GM18519 (cell line): Measurements from ENCODE around the gene SYCP3.
"Not testable (repeated sequence)": the region's sequence is repeated elsewhere in the genome, so short reads cannot be mapped to it uniquely, and the experiment has no call there.

Experiments
- ATAC-seq: cut with Tn5 transposase; IDR thresholded peaks from one replicate; pipeline ENCODE4 v1.9.1; 2021; ENCODE audit warnings: mild to moderate bottlenecking, moderate library complexity; ENCODE audit not compliant: unreplicated experiment, low FRiP score

The SYCP3 gene

DNA sequence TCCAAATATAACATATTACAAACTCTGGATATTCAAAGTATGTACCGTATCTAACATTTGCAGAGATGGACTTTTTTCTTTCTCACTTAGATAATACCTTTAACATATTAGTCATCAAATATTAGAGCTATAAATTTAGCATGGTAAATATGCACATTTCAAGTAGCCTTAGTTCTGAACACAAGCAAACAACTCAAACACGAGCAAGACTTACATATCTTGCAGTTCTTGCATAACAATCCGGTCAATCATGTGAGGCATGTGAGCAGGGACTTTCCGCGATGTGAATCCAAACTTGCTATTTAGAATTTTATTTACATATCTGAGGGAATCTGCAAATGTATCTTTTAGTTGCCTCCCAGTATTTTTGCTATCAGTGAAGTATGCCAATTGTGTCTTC is 22.1 kb upstream of the SYCP3 start:
- no peak for ATAC-seq

DNA sequence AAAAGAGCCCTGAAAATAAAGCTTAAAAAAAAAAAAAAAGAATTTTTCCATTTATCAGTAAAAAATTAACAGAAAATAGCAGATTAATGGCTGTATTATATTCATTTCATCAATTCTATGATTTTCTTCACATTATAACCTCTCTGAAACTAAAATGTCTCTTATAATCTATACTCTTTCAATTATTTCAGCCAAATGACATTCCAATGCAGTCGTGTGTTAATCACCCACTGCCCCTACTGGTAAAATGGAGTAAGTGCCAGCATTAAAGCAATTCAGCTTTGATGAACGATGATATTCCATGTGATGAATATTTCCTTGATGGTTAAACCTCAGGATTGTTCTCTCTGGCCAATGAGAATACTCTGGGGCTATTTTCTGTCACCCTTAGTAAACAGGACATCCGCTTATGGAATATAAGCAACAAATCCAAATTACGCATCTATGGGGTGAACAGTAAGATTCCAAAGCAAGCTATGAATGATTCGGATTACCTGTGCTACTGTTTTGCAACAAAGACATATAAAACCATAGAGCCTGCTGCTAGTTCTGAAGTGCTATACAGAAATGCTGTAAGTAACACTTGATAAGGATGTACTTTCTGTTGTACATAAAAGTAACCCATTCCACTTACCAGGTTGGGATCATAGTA is 20.3 kb upstream of the SYCP3 start:
- ATAC-seq, result peak; percentile 42

DNA sequence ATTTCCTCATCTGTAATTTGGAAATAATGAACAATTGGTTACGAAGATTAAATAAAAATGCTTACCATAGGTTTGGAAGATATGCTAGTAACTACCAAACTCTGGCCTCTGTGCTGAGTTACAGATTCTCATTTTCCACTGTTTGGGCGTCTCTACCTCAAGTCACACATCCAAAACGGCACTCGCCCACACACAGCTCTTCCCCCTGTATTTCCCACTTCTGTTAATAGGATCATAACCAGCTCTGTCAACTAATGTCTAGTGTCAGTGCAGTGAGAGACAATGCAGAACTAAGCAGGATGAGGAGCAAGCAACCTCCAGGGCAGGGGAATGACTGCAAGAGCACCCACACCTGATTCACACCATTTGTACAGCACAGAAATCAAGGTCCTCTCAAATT is 10.9 kb upstream of the SYCP3 start:
- no peak for ATAC-seq

DNA sequence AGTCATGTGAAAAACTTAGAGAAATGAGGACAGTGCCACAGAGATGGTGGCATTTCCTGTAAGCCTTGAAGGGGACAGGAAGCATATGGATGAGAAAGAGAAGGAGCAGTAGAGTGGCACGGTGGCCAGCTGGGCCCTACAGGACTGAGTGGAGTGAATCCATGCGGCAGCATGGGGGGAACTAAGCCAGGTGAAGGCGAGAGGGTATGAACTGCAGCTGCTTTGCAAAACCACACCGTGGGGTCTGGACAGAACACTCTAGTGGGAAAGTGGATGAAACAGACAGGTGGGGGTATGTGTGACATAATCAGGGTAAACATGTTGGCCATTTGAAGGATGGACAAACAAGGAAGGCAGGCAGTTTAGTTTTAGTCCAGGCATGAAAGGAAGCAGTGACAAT is 10.4 kb upstream of the SYCP3 start:
- no peak for ATAC-seq

DNA sequence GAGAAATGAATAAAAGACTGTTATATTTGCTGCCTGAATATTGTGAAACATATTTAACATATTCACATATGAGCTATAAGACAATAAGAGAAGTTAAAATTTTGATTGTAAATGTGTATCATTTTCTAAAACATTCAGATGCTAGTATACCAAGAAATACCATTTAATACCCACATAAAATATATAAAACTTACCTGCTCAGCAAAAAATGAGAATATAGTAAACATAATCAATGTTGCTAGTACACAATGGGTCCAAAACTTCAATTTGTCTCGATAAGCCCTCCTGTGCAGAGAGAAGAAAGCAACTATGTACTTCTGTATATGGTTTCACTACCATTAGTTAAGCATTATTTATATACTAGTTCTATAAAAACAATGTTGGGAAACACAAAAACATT is 9.6 kb upstream of the SYCP3 start:
- no peak for ATAC-seq

DNA sequence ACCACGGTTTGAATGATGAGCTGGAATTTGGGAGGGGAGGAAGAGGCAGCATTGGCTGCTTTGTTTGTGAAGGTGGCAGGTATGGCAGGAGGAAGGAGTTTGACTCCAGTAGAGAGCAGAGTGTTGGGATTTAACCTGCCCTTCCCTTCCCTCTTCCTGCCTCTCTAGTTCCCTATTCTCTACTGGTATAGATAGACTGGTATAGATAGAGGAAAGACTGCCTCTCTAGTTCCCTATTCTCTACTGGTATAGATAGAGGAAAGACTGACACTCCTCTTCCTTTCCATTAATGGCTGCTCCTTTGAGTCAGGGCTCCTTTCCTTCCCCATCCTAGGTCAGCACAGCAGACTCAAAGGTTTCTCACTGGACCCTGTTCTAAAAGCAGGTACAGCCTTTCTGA is 8.4 kb upstream of the SYCP3 start:
- ATAC-seq, result no peak

DNA sequence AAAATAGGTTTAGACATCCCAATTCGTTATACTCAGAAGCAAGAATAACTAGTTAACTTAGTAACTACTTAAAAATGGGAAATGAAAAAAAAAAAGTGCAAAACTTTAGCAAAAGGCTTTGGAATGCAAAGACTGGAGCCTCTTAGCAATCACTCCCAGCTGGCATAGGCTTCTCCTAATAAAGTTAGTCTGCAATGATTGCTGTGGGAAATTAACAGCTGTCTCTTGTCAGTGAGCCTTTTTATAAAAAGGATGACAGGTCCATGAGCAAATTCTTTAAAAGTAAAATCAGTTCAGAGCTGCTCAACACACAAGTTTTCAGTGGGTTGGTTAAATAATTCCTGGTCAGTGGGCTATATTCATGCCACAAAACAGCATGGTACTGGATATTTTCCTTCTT is 7.4 kb upstream of the SYCP3 start:
- no peak for ATAC-seq

DNA sequence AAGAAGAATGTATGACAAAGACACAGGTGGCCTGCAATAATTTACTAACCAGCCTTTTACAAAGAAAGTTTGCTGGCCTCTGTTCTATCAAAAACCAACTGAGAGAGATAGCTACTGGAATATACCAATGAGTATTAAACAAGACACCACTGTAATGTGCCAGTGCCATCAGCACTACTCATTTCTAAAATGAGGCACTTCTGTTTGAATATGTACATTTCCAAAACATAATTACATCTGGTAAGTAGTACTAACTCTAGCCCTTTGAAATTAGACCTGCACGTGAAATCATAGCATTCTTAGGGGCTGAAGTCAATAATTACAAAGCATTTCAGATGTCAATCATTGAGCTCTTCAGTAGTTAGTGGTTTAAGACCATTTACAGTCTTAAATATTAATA is 6.9 kb upstream of the SYCP3 start:
- ATAC-seq, result no peak

DNA sequence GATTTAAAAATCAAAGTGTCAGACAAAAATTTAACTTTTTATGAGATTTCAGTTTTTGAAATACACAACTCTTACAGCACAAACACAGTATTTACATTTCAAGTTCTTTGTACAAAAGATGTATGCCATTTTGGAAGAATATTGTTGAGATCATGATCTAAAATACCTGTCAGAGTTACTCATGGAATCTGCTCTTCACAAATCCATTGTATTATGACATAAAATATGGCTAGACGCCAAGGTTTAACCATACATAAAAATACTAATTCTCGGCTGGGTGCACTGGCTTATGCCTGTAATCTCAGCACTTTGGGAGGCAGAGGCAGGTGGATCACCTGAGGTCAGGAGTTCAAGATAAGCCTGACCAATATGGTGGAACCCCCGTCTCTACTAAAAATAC is 6.2 kb upstream of the SYCP3 start:
- ATAC-seq, result no peak

DNA sequence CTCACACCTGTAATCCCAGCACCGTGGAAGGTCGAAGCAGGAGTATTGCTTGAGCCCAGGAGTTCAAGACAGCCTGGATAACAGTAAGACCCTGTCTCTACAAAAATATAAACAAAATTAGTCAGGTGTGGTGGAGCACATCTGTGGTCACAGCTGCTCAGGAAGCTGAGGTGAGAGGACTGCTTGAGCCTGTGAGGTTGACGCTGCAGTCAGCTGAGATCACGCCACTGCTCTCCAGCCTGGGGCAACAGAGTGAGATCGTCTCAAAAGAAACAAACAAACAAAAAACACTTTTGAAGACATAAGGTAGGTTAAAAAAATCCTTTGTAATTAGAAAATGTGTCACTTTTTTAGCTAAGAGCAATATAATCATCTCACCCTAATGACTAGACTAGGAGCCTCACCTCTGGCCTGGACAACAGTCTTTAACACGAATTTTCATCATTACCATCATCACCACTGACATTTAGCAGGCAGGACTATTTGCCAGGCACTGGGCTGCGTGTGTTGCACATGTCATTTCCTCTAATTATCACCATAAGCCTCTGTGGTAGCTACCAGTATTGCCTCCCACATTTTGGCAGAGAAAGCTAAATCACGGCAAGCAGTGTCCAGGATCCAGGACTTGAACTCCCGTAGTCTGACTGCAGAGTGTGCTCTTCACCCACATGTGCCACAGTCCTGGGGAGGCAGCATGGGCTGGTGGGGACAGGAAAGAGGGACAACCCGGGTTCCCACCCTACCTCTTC is 4.6 kb upstream of the SYCP3 start:
- peak; percentile 94 for ATAC-seq

DNA sequence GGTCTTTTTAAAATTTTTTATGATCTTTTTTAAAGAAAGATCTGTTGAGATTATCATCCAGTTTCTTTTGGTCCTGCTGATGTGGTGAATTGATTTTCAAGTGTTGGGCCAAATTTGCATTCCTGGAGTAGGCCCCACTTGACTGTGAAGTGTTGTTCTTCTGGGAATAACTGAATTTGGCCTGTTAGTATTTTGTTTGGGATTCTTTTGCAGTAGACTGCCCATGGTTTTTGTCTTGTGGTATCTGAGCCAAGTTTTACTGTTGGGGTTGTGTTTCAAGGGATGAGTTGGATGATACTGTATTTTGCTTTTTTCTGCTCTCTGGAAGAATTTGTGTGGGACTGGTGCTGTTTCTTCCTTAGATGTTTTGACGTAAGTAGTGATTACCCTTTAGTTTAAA is 4.0 kb upstream of the SYCP3 start:
- ATAC-seq, result no peak

DNA sequence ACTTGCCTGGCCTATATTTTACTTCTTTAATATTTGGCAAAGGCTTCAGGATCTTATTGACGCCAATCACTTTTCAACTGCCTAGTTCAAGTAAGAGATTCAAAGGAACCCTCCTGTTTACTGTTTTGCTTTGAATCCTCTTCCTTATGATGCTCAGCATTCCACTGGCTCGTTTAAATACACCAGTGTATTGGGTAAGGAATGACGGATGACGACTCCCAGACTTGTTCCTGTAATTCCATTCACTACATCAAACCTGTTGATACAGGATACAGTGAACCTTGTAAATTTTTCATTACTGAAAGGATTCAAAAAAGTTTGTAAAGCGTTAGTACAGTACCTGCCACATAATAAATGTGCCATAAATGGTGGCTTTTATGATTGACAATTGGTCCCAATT is 1.7 kb upstream of the SYCP3 start:
- no peak for ATAC-seq

DNA sequence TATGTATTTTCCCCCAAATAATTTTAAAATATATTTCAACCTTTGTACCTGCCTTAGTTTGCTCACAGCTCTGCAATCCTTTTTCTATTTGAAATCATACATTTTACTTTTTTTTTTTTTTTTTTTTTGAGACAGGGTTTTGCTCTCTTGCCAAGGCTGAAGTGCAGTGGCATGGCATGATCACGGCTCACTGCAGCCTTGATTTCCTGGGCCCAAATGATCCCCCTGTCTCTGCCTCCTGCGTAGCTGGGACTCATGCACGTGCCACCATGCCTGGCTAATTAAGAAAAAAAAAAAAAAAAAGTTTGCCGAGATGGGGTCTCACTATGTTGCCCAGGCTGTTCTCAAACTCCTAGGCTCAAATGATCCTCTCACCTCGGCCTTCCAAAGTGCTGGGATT is 1.3 kb upstream of the SYCP3 start:
- no peak for ATAC-seq

DNA sequence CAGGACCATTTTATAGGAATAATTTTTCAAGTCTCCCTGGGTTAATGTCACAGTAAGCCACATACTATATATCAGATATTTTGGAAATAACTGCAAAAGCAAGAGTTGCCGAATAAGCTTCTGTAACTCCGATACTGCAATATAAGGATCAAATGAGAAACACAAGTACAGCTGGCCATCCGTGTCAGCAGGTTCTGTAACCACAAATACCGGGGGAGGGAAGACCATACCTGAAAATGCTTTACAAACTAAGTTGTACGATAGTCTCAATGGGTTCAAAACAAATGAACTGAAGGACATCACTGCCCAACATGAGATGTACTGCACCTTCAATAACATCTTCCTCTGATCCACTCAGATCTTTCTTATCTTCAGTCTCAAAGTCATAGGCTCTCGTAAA is 1.8 kb downstream of the SYCP3 start:
- no peak for ATAC-seq

DNA sequence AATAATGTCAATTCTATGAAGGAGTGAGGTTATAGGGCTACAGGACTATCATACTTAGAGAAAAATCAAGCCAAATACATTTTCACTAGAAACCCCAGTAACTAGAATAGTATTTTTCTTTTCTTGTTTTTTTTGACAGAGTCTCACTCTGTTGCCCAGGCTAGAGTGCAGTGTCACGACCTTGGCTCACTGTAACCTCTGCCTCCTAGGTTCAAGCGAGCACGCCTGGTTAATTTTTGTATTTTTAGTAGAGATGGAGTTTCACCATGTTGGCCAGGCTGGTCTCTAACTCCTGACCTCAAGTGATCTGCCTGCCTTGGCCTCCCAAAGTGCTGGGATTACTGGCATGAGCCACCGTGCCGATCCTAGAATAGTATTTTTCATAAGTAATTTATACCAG is 4.8 kb downstream of the SYCP3 start:
- ATAC-seq, result not testable (repeated sequence)

DNA sequence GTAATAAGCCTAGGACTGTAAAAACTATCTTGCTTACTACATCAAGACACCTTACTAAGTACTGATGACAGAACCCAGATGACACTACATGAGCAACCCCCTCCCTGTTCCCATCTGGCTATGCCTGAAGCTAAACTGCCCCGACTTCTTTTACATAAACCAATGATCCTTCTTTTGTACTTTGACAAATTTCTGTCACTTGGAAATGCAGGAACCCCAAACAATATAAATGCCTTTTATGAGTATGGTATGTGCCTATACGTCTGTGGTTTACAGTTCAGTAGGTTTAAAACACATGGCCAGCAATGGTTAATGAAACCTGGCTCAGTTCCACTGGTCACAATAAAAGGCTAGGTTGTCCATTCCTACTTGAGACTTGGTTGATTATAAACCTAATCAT is 6.1 kb downstream of the SYCP3 start:
- no peak for ATAC-seq

DNA sequence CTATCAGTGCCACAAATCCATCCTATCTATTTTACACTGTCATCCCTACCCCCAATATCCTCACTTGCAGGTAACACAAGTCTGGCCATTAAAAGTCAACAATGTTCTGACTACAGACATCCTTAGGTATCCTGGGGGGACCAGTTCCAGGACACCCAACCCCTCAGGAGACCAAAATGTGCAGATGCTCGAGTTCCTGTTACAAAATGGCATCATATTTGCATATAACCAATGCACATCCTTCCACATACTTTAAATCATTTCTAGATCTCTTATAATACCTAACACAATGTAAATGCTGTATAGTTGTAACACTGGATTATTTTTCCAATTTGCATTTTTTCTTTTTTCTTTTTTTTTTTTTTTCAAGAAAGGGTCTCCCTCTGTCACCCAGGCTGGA is 6.9 kb downstream of the SYCP3 start:
- no peak for ATAC-seq

DNA sequence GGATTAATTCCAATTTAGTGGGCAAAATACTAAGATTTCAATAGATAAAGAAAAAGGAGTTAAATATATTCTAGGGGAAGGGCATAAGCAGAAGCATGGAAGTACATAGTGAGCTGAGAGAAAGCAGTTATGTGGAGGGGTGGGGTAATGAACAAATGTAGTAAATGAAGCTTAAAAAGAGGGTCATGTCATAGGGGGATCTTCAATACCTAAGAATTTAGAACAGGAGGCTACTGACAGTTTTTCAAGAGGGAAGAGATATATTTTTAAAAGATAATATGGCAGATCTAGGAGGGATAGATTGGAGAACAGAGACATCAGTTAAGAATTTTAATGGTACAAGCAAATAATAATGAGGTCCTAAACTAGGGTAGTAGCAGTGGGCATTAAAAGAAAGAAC is 9.4 kb downstream of the SYCP3 start:
- no peak for ATAC-seq

DNA sequence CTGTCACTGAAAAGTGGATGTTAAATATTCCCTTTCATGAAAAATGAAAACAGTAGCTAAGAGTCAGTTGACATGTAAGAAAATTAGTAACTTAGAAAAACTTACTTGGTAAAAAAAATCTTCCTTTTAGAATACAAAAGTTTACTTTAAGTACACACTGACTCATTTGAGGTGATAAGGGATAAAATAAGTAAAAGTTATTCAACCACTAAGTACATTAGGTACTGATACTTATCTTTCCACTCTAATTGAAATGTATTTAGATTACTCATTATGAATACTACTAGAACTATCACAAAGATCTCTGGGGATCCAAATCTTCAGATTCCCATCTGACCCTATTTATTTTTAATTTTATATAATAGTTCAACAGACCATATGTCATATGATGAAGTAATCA is 12.2 kb downstream of the SYCP3 start:
- ATAC-seq, result no peak

DNA sequence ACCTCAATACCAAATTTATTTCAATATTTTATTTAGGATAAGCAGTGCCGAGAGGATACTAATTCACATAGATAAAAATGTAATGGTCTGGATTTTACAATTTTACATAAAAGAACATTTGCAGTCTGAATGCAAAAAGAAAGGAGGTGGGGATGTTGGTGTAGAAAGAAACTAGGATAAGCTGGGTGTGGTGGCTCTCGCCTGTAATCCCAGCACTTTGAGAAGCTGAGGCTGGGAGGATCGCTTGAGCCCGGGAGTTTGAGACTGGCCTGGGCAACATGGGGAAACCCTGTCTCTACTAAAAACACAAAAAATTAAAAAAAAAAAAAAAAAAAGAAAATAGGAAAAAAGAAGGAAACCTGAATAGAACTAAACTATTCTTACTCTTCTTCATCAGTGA is 16.9 kb downstream of the SYCP3 start:
- no peak for ATAC-seq

DNA sequence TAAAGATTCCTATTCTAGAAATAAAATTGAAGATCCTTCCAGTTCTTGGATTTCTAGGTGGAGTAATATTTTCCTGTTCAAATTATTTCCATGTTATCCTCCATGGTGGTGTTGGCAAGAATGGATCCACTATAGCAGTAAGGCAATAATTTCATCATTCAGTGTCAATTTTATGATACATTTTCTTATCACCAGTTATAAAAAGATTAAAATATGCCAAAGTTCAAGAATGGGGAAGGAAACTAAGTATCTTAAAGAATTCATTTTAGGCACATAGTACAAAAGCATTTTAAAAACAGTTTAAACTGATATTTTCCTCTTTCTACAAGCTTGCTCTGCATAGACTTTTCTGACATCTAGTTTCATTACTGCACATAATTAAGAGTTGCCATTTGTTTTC is 19.1 kb downstream of the SYCP3 start:
- no peak for ATAC-seq

DNA sequence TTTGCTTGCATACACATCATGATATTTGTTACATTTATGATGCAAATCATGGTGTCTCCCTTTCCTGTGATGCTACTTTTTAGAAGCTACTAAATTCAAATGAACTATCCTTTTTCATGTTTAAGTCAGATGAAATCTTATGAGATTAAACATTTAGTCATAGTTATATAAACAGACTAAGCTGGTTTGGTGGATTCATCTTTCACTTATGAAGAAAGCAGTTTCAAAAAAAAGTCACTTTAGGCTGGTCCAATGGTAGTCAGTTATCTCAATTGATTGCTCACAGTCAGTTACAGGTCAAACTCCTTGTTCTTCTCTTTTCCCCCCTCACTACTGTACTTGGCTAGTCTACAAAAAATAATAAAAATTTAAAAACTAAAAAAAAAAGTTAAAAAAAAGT is 19.7 kb downstream of the SYCP3 start:
- no peak for ATAC-seq
